HepG2 (cell line): Measurements from ENCODE around the gene PPY. TPM values are rescaled to one million over a fixed set of nuclear protein-coding genes. Genes with fewer than 3 reads are reported as not detected.

Experiments used
- CREBL2 ChIP-seq: sonication (generic); formaldehyde crosslinking; IDR thresholded peaks from 2 replicates; pipeline ENCODE4 v1.8.1; 2023; ENCODE audit warnings: missing genetic modification reagents, mild to moderate bottlenecking, borderline replicate concordance
- GABPB1 ChIP-seq: IDR thresholded peaks from 2 replicates; pipeline ENCODE4 v1.6.1; 2016; ENCODE audit warnings: mild to moderate bottlenecking, missing genetic modification reagents, moderate library complexity, missing compliant biosample characterization
- HNF1A ChIP-seq, 2 experiments: sonication (generic) in 1 of 2; formaldehyde crosslinking in 1 of 2; IDR thresholded peaks; 2 replicates each; pipeline versions ENCODE4 v1.4.0 to v1.6.1; 2016 to 2020; ENCODE audit warnings: borderline replicate concordance in 1 of 2, low read depth in 1 of 2, mild to moderate bottlenecking in 1 of 2, missing genetic modification reagents in 1 of 2
- IRF9 ChIP-seq: sonication (generic); formaldehyde crosslinking; IDR thresholded peaks from 2 replicates; pipeline ENCODE4 v1.8.0; 2022; ENCODE audit warnings: missing genetic modification reagents, mild to moderate bottlenecking, borderline replicate concordance
- KMT2B ChIP-seq: IDR thresholded peaks from 2 replicates; pipeline ENCODE4 v1.6.1; 2016; ENCODE audit warnings: missing genetic modification reagents, missing compliant biosample characterization
- MEF2D ChIP-seq: sonication (generic); formaldehyde crosslinking; IDR thresholded peaks from 2 replicates; pipeline ENCODE4 v1.5.1; 2020; ENCODE audit warnings: mild to moderate bottlenecking, missing genetic modification reagents
- PATZ1 ChIP-seq: sonication (generic); formaldehyde crosslinking; IDR thresholded peaks from 2 replicates; pipeline ENCODE4 v1.4.0; 2020; ENCODE audit warnings: missing genetic modification reagents
- SPEN ChIP-seq: sonication (generic); formaldehyde crosslinking; IDR thresholded peaks from 2 replicates; pipeline ENCODE4 v1.5.1; 2020; ENCODE audit warnings: low read depth, mild to moderate bottlenecking, missing genetic modification reagents
- TRIM24 ChIP-seq: sonication (generic); formaldehyde crosslinking; IDR thresholded peaks from 2 replicates; pipeline ENCODE4 v1.8.0; 2022; ENCODE audit warnings: mild to moderate bottlenecking, missing genetic modification reagents
- U2AF2 ChIP-seq: fragments of 200-400 bp; formaldehyde crosslinking; IDR thresholded peaks from 2 replicates; pipeline ENCODE4 v1.6.1; 2017; ENCODE audit warnings: low read depth, mild to moderate bottlenecking, low read length
- ZBTB44 ChIP-seq: sonication (generic); formaldehyde crosslinking; IDR thresholded peaks from 2 replicates; pipeline ENCODE4 v1.4.0; 2020; ENCODE audit warnings: missing genetic modification reagents
- ZFAT ChIP-seq: sonication (generic); formaldehyde crosslinking; conservative IDR thresholded peaks from 2 replicates; pipeline ENCODE4 v1.8.1; 2023; ENCODE audit warnings: missing genetic modification reagents, inconsistent platforms
- ZGPAT ChIP-seq: IDR thresholded peaks from 2 replicates; pipeline ENCODE4 v1.6.1; 2016; ENCODE audit warnings: mild to moderate bottlenecking
- ZNF101 ChIP-seq: sonication (generic); formaldehyde crosslinking; IDR thresholded peaks from 2 replicates; pipeline ENCODE4 v1.4.0; 2020; ENCODE audit warnings: mild to moderate bottlenecking, low read depth, missing genetic modification reagents, borderline replicate concordance
- ZNF850 ChIP-seq: sonication (generic); formaldehyde crosslinking; conservative IDR thresholded peaks from 2 replicates; pipeline ENCODE4 v1.9.0; 2021; ENCODE audit warnings: mild to moderate bottlenecking, missing genetic modification reagents
- ZZZ3 ChIP-seq: sonication (generic); formaldehyde crosslinking; IDR thresholded peaks from 2 replicates; pipeline ENCODE4 v1.4.0; 2020; ENCODE audit warnings: missing genetic modification reagents, mild to moderate bottlenecking, borderline replicate concordance
- polyA plus RNA-seq, 8 experiments: library from polyadenylated mRNA; depleted of rRNA in 3 of 8; stranded (reverse) in 7 of 8; unstranded in 1 of 8; fragments of >200 nt; fragmentation: Illumina TruSeq in 4 of 8; extraction: Trizol in 4 of 8; gene quantifications; 2 replicates each; pipeline versions ENCODE4 v1.2.1 to v1.2.3, GENCODE V29; 2011 to 2016; ENCODE audit warnings: low read depth in 4 of 8, missing spikeins in 1 of 8, mixed read lengths in 1 of 8; ENCODE audit not compliant: insufficient read depth in 1 of 8
- total RNA-seq, 5 experiments: library from RNA; depleted of rRNA; stranded (reverse); fragments of >200 nt; fragmentation: Illumina TruSeq; extraction: Trizol; gene quantifications; 2 replicates each; pipeline ENCODE4 v1.2.3, GENCODE V29; 2016; ENCODE audit warnings: low read depth in 1 of 5

Gene PPY
- total and polyA plus RNA-seq, 2 of the 13 experiments (the other 11 are each of a cell fraction or from before 2014, with no cell fraction given): not detected

- no peak; the same call in 1 of the 2 replicates for TF ChIP-seq ZBTB44
- no peak for TF ChIP-seq HNF1A (IDR thresholded peaks at IDR 0.05; ENCODE audit: low read depth)
- TF ChIP-seq HNF1A (CRISPR knock-in tag; IDR thresholded peaks at IDR 0.05; ENCODE audit: borderline replicate concordance): peak; percentile 91
- peak; percentile 42; the same call in 1 of the 2 replicates for TF ChIP-seq ZFAT (CRISPR knock-in tag)
- no peak for TF ChIP-seq U2AF2
- peak; percentile 83 for TF ChIP-seq PATZ1 (CRISPR knock-in tag)
- TF ChIP-seq KMT2B (CRISPR knock-in tag): peak; percentile 66
- TF ChIP-seq MEF2D: peak; percentile 75; the same call in 1 of the 2 replicates
- TF ChIP-seq ZNF101: no peak
- no peak for TF ChIP-seq ZZZ3
- peak; percentile 97 for TF ChIP-seq ZGPAT
- TF ChIP-seq IRF9 (CRISPR knock-in tag): peak; percentile 93; the same call in 1 of the 2 replicates
- TF ChIP-seq CREBL2 (CRISPR knock-in tag): no peak
- peak; percentile 30; the same call in 1 of the 2 replicates for TF ChIP-seq TRIM24
- 0 out of 2 replicates have a peak, but pooled peaks have one; percentile 36 for TF ChIP-seq ZNF850 (CRISPR knock-in tag)
- TF ChIP-seq GABPB1 (CRISPR knock-in tag): peak; percentile 90
- peak; percentile 87 for TF ChIP-seq SPEN (CRISPR knock-in tag)
Measured at GRCh38 chr17:43983515-43984411, 41.5 kb upstream of the PPY start (continued).
